H1 (cell line): Measurements from ENCODE around the gene CAMTA1. TPM values are rescaled to one million over a fixed set of nuclear protein-coding genes. Genes with fewer than 3 reads are reported as not detected.
A peak's percentile ranks its signal among the peaks of the same experiment; 100 is the strongest.

Source experiments
- CTCF ChIA-PET: fragments of 300-600 bp; sonication (Branson Sonifier 250); formaldehyde crosslinking; loops from one replicate; lab custom pipeline; 2021; ENCODE audit not compliant: partially characterized antibody; lab: Charles Lee
- POLR2A ChIA-PET: fragments of 300-600 bp; sonication (Branson Sonifier 250); formaldehyde crosslinking; loops from one replicate; lab custom pipeline; 2021; ENCODE audit warnings: inconsistent platforms; ENCODE audit not compliant: partially characterized antibody; lab: Charles Lee
- DNase-seq, 2 experiments: peaks; one replicate each; pipeline versions ENCODE4 v3.0.0 to v3.0.0-alpha.2; 2010 to 2022; ENCODE audit warnings: low spot score in 2 of 2, low read depth in 1 of 2, mixed read lengths in 1 of 2
- FAIRE-seq: peaks from 2 replicates; lab custom pipeline; 2011; peaks lifted over from hg19 to GRCh38; lab: Jason Lieb, UNC
- H2AFZ ChIP-seq: 2 replicates; pipeline ENCODE4 v1.8.1; 2012; ENCODE audit warnings: low read length, inconsistent platforms
- H2AK5ac ChIP-seq: 2 replicates; pipeline ENCODE4 v1.6.1; 2013; ENCODE audit warnings: low read depth, low read length
- H2BK120ac ChIP-seq: replicated peaks from 2 replicates; pipeline ENCODE3; 2013; ENCODE audit warnings: low read depth, low read length, inconsistent platforms
- H2BK12ac ChIP-seq: 2 replicates; pipeline ENCODE4 v1.6.1; 2013; ENCODE audit warnings: low read depth, low read length
- H2BK15ac ChIP-seq: 2 replicates; pipeline ENCODE4 v1.6.1; 2013; ENCODE audit warnings: low read length
- H2BK20ac ChIP-seq: 2 replicates; pipeline ENCODE4 v1.6.1; 2013; ENCODE audit warnings: low read length
- H2BK5ac ChIP-seq: 2 replicates; pipeline ENCODE4 v1.6.1; 2013; ENCODE audit warnings: low read depth, low read length
- H3K14ac ChIP-seq: 2 replicates; pipeline ENCODE4 v1.6.1; 2013; ENCODE audit warnings: inconsistent platforms; ENCODE audit not compliant: insufficient read length
- H3K18ac ChIP-seq: 2 replicates; pipeline ENCODE4 v1.6.1; 2013; ENCODE audit warnings: low read length; ENCODE audit errors: extremely low read depth
- H3K23ac ChIP-seq: 2 replicates; pipeline ENCODE4 v1.6.1; 2013; ENCODE audit warnings: inconsistent platforms; ENCODE audit not compliant: insufficient read length
- H3K23me2 ChIP-seq: 2 replicates; pipeline ENCODE4 v1.6.1; 2013; ENCODE audit warnings: low read depth, low read length
- H3K27ac ChIP-seq: 2 replicates; pipeline ENCODE4 v1.6.1; 2011; ENCODE audit warnings: low read depth, low read length, inconsistent platforms
- H3K27me3 ChIP-seq, 4 experiments: replicated peaks in 1 of 4; 1 replicate in 1 of 4; 2 replicates in 3 of 4; pipeline versions ENCODE4 v1.6.1 to v1.8.1; 2011 to 2013; ENCODE audit warnings: low read length in 3 of 4, mild to moderate bottlenecking in 3 of 4, inconsistent platforms in 2 of 4, mixed read lengths in 2 of 4, moderate library complexity in 1 of 4; ENCODE audit not compliant: control insufficient read depth in 3 of 4, insufficient read depth in 3 of 4; ENCODE audit errors: extremely low read depth in 1 of 4
- H3K36me3 ChIP-seq, 4 experiments: 2 replicates each; pipeline versions ENCODE4 v1.6.1 to v1.8.1; 2011 to 2013; ENCODE audit warnings: mild to moderate bottlenecking in 4 of 4, low read length in 3 of 4, moderate library complexity in 2 of 4, control low read depth in 1 of 4, inconsistent platforms in 1 of 4; ENCODE audit not compliant: insufficient read depth in 4 of 4, control insufficient read depth in 2 of 4
- H3K4ac ChIP-seq: replicated peaks from 2 replicates; pipeline ENCODE3; 2013; ENCODE audit warnings: low read length, low read depth, mixed read lengths, inconsistent platforms; ENCODE audit not compliant: insufficient read length
- H3K4me1 ChIP-seq, 4 experiments: replicated peaks in 1 of 4; 1 replicate in 1 of 4; 2 replicates in 3 of 4; pipeline versions ENCODE4 v1.6.1 to v1.8.1; 2011 to 2013; ENCODE audit warnings: low read length in 3 of 4, inconsistent platforms in 2 of 4, mixed read lengths in 1 of 4; ENCODE audit not compliant: insufficient read depth in 4 of 4, control insufficient read depth in 3 of 4
- H3K4me2 ChIP-seq, 2 experiments: 2 replicates each; pipeline versions ENCODE4 v1.6.1 to v1.8.1; 2011 to 2013; ENCODE audit warnings: low read depth in 2 of 2, low read length in 2 of 2, control low read depth in 1 of 2, inconsistent platforms in 1 of 2, mild to moderate bottlenecking in 1 of 2; ENCODE audit not compliant: insufficient read depth in 1 of 2
- H3K4me3 ChIP-seq, 4 experiments: fragments of 200-600, 300-600 bp in 1 of 4; sonication (generic), shearing (Covaris generic), sonication (Bioruptor Twin) in 1 of 4; 2 replicates each; pipeline versions ENCODE4 v1.5.1 to v1.8.1; 2011 to 2016; ENCODE audit warnings: low read length in 4 of 4, low read depth in 3 of 4, control low read depth in 2 of 4, inconsistent platforms in 2 of 4, mild to moderate bottlenecking in 2 of 4, mixed read lengths in 1 of 4, moderate library complexity in 1 of 4; ENCODE audit not compliant: insufficient read depth in 2 of 4; ENCODE audit errors: extremely low read depth in 1 of 4
- H3K56ac ChIP-seq: replicated peaks from 2 replicates; pipeline ENCODE3; 2013; ENCODE audit warnings: low read depth, mild to moderate bottlenecking, mixed read lengths, low read length, inconsistent platforms; ENCODE audit not compliant: insufficient read length
- H3K79me1 ChIP-seq: 2 replicates; pipeline ENCODE4 v1.6.1; 2013; ENCODE audit warnings: low read depth, low read length, control low read depth
- H3K79me2 ChIP-seq, 2 experiments: 2 replicates each; pipeline versions ENCODE4 v1.6.1 to v1.8.1; 2012 to 2013; ENCODE audit warnings: low read length in 2 of 2, mild to moderate bottlenecking in 2 of 2, inconsistent platforms in 1 of 2; ENCODE audit not compliant: insufficient read depth in 2 of 2, control insufficient read depth in 1 of 2
- H3K9ac ChIP-seq, 4 experiments: replicated peaks in 1 of 4; 1 replicate in 1 of 4; 2 replicates in 3 of 4; pipeline versions ENCODE4 v1.6.1 to v1.8.1; 2011 to 2013; ENCODE audit warnings: low read depth in 3 of 4, low read length in 3 of 4, control low read depth in 2 of 4, mild to moderate bottlenecking in 2 of 4, moderate library complexity in 2 of 4, inconsistent platforms in 1 of 4; ENCODE audit errors: extremely low read depth in 1 of 4
- H3K9me3 ChIP-seq, 2 experiments: 2 replicates each; pipeline versions ENCODE4 v1.6.1 to v1.8.1; 2012 to 2013; ENCODE audit warnings: mild to moderate bottlenecking in 2 of 2, moderate library complexity in 2 of 2, control low read depth in 1 of 2, inconsistent platforms in 1 of 2, low read depth in 1 of 2, low read length in 1 of 2, mixed read lengths in 1 of 2; ENCODE audit not compliant: insufficient read depth in 2 of 2
- H4K20me1 ChIP-seq, 2 experiments: replicated peaks in 1 of 2; 2 replicates each; pipeline versions ENCODE3 to v1.8.1; 2011 to 2013; ENCODE audit warnings: inconsistent platforms in 2 of 2, low read length in 2 of 2, mild to moderate bottlenecking in 1 of 2; ENCODE audit not compliant: insufficient read depth in 2 of 2, control insufficient read depth in 1 of 2
- H4K5ac ChIP-seq: 2 replicates; pipeline ENCODE4 v1.6.1; 2013; ENCODE audit warnings: low read length, low read depth, mixed read lengths, inconsistent platforms; ENCODE audit not compliant: insufficient read length
- H4K8ac ChIP-seq: 2 replicates; pipeline ENCODE4 v1.8.0; 2013; ENCODE audit warnings: mild to moderate bottlenecking, moderate library complexity, low read length, inconsistent platforms; ENCODE audit not compliant: insufficient read depth; ENCODE audit errors: extremely low read depth
- H4K91ac ChIP-seq: replicated peaks from 2 replicates; pipeline ENCODE3; 2013; ENCODE audit warnings: low read length, mixed read lengths, inconsistent platforms; ENCODE audit not compliant: insufficient read length
- BRCA1 ChIP-seq: IDR thresholded peaks from 2 replicates; pipeline ENCODE4 v1.6.1; 2012; ENCODE audit warnings: low read depth, low read length, improper control_type of control experiment
- CHD1 ChIP-seq: IDR thresholded peaks from 2 replicates; pipeline ENCODE4 v1.6.1; 2012; ENCODE audit warnings: low read depth, low read length, improper control_type of control experiment
- GABPA ChIP-seq: IDR thresholded peaks from 2 replicates; pipeline ENCODE4 v1.6.1; 2011; ENCODE audit warnings: mild to moderate bottlenecking, low read length, moderate library complexity, borderline replicate concordance; ENCODE audit not compliant: insufficient read depth
- KDM4A ChIP-seq: IDR thresholded peaks from one replicate; pipeline ENCODE4 v1.7.1; 2012; ENCODE audit warnings: low read depth, mild to moderate bottlenecking, moderate library complexity, low read length, inconsistent platforms; ENCODE audit not compliant: severe bottlenecking
- NANOG ChIP-seq: IDR thresholded peaks from 2 replicates; pipeline ENCODE4 v1.6.1; 2011; ENCODE audit warnings: low read length, low read depth, mild to moderate bottlenecking, inconsistent platforms; ENCODE audit not compliant: insufficient read depth, poor library complexity, severe bottlenecking
- PHF8 ChIP-seq: fragments of 200-600 bp; sonication (generic); conservative IDR thresholded peaks from 2 replicates; pipeline ENCODE4 v1.7.1; 2012; ENCODE audit warnings: low read depth, mild to moderate bottlenecking, inconsistent platforms, low read length, moderate library complexity
- SP4 ChIP-seq: IDR thresholded peaks from 2 replicates; pipeline ENCODE4 v1.6.1; 2012; ENCODE audit warnings: low read length, inconsistent platforms
- TAF7 ChIP-seq: optimal IDR thresholded peaks from 2 replicates; pipeline ENCODE3; 2011; ENCODE audit warnings: low read depth, mild to moderate bottlenecking, inconsistent platforms, low read length, moderate library complexity, borderline replicate concordance
- TEAD4 ChIP-seq: IDR thresholded peaks from 2 replicates; pipeline ENCODE4 v1.6.1; 2012; ENCODE audit warnings: low read depth, low read length, inconsistent platforms, mixed read lengths
- WGBS, 2 experiments: shearing (Covaris generic) in 1 of 2; methylation state at CpG; one replicate each; pipeline versions ENCODE4 v1.1.6 to v1.1.7; 2013 to 2015; ENCODE audit warnings: low lambda C conversion rate in 2 of 2, mixed read lengths in 2 of 2, inconsistent platforms in 1 of 2, low coverage in 1 of 2, missing lambda C conversion rate in 1 of 2; ENCODE audit not compliant: insufficient replicate concordance in 2 of 2, insufficient coverage in 1 of 2, insufficient read length in 1 of 2; ENCODE audit errors: extremely low coverage in 1 of 2, missing lambda C conversion rate in 1 of 2; 5-methylcytosine and 5-hydroxymethylcytosine counted together
- polyA plus RNA-seq, 7 experiments: library from polyadenylated mRNA; depleted of rRNA in 3 of 7; stranded (reverse) in 5 of 7; unstranded in 2 of 7; fragments of >200 nt in 5 of 7; fragments of 200-250 nt in 2 of 7; gene quantifications; 1 replicate in 5 of 7; 2 replicates in 1 of 7; 4 replicates in 1 of 7; pipeline versions ENCODE4 v1.2.1 to v1.2.3, GENCODE V29; 2011 to 2013; ENCODE audit warnings: missing spikeins in 2 of 7, mixed read lengths in 2 of 7
- total RNA-seq: library from RNA; stranded (reverse); fragmentation: NEBNext Ultra II Directional; extraction: Animal tissue kit (Norgen Biotek cat#: 25700); gene quantifications from 2 replicates; pipeline ENCODE4 v1.2.1, GENCODE V29; 2021
- TF ChIP-seq, protein P1 (sequence below): IDR thresholded peaks from 2 replicates; pipeline ENCODE4 v1.6.1; 2012; ENCODE audit warnings: low read length, inconsistent platforms

Gene CAMTA1
- total and polyA plus RNA-seq, 2 of the 8 experiments (the other 6 are each of a cell fraction or from before 2014, with no cell fraction given), result 65.0 to 119 TPM

DNA sequence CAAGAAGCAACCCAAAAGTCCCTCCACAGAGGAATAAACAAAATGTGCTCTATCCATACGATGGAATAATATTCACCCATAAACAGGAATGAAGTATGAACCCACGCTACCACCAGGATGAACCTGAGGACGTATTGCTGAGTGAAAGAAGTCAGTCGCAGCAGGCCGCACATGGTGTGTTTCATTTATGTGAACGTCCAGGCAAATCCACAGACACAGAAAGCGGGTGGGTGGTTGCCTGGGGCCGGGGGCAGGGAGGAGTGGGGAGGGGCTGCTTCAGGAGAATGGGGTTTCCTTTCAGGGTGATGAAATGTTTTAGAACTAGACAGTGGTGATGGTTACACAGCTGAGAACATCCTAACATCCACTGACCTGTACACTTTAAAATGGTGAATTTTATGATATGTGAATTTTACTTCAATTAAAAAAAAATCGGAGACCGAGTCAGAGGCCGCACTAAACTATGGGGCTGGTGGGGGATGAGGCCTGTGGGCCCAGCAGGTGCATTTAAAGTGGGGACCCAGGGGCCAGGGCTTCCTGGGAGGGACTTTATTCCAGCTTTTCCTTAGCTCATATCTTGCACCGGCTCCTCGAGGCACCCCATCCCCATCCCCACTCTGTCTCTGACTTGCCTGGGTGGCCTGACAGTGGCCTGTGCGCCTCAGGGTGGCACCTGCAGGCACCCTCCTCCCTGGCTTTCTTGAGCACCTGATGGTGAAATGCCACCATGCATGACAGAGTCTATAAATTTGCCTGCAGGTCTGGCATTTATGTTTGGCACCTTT lies 593.3 kb downstream of the CAMTA1 start:
- CTCF ChIA-PET, result no interaction called here
- Histone ChIP-seq H4K20me1 (peaks cover 0 to 1% of the 10 kb centered on the region in 2 experiments), H4K5ac (no peak overlapping the region), H3K18ac (no peak overlapping the region), H3K27ac (no peak overlapping the region), H2BK15ac (no peak overlapping the region), H3K79me2 (no peaks in the 10 kb centered on the region), H3K4me1 (peaks cover 4 to 24% (median 12%) of the 10 kb centered on the region in 4 experiments; a peak in 6 of 7 replicates), H3K23me2 (peaks cover 1% of the 10 kb centered on the region; the same call in 1 of the 2 replicates), H3K4me3 (no peak overlapping the region; a peak in 1 of 8 replicates), H3K79me1 (no peaks in the 10 kb centered on the region), H2AK5ac (no peak overlapping the region), H3K23ac (no peak overlapping the region), H3K9me3 (no peaks in the 10 kb centered on the region), H3K4me2 (peak overlapping the region in 1 of 2 experiments; percentile 73; a peak in 2 of 4 replicates), H2BK5ac (no peak overlapping the region; the same call in 1 of the 2 replicates), H4K91ac (no peak overlapping the region), H2BK12ac (0 out of 2 replicates have a peak overlapping the region, but pooled peaks have one; percentile 50), H4K8ac (no peak overlapping the region; the same call in 1 of the 2 replicates), H3K56ac (no peak overlapping the region), H2BK20ac (no peak overlapping the region), H2AFZ (no peak overlapping the region), H2BK120ac (peak overlapping the region; percentile 66), H3K9ac (no peak overlapping the region; a peak in 1 of 7 replicates), H3K27me3 (no peaks in the 10 kb centered on the region), H3K4ac (no peak overlapping the region), H3K36me3 (no peaks in the 10 kb centered on the region), H3K14ac (no peak overlapping the region)
- 85% methylated on average over 14 of the region's 14 CpGs; no CpG with 5 or more reads in 1 of the 2 experiments for WGBS, 2 experiments
- POLR2A ChIA-PET, result interaction anchor here (0.6 to 1.2 kb wide), 3 partner anchors 12 to 116 kb away, joined by 3 to 5 read pairs (median 4); no protein-coding TSS in a partner anchor
- FAIRE-seq, result no peak
- no peak for DNase-seq
- TF ChIP-seq GABPA (no peak), PHF8 (no peak), CHD1 (no peak), NANOG (no peak), BRCA1 (no peak), TEAD4 (no peak), SP4 (no peak), KDM4A (no peak), TAF7 (no peak)
- TF ChIP-seq, protein P1, sequence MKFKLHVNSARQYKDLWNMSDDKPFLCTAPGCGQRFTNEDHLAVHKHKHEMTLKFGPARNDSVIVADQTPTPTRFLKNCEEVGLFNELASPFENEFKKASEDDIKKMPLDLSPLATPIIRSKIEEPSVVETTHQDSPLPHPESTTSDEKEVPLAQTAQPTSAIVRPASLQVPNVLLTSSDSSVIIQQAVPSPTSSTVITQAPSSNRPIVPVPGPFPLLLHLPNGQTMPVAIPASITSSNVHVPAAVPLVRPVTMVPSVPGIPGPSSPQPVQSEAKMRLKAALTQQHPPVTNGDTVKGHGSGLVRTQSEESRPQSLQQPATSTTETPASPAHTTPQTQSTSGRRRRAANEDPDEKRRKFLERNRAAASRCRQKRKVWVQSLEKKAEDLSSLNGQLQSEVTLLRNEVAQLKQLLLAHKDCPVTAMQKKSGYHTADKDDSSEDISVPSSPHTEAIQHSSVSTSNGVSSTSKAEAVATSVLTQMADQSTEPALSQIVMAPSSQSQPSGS, result no peak
